Esophagus squamous epithelium (tissue), 5 donors: ENCODE results near the gene RRAGA. TPM values are rescaled to one million over a fixed set of nuclear protein-coding genes. Genes with fewer than 3 reads are reported as not detected.

Experiments
- DNase-seq: peaks from one replicate; lab custom pipeline; 2025; lab: John Stamatoyannopoulos, UW
- H3K27ac ChIP-seq, 4 donors: fragments of 200-600 bp; sonication (generic); one replicate each; pipeline ENCODE4 v1.5.1; 2016 to 2019; ENCODE audit warnings: mild to moderate bottlenecking in 1 of 4
- H3K27me3 ChIP-seq, 4 donors: fragments of 200-600 bp; sonication (generic); 1 replicate in 3 of 4; 2 replicates in 1 of 4; pipeline versions ENCODE4 v1.5.1 to v1.6.0; 2017 to 2021; ENCODE audit warnings: antibody characterized with exemption in 1 of 4
- H3K36me3 ChIP-seq, 3 donors: fragments of 200-600 bp; sonication (generic); one replicate each; pipeline ENCODE4 v1.5.1; 2016 to 2019
- H3K4me1 ChIP-seq, 3 donors: fragments of 200-600 bp; sonication (generic); one replicate each; pipeline ENCODE4 v1.5.1; 2017 to 2019
- H3K4me3 ChIP-seq, 4 donors: fragments of 200-600 bp; sonication (generic); 1 replicate in 3 of 4; 2 replicates in 1 of 4; pipeline ENCODE4 v1.5.1; 2016 to 2019; ENCODE audit warnings: mild to moderate bottlenecking in 2 of 4, moderate library complexity in 1 of 4
- H3K9me3 ChIP-seq, 3 donors: fragments of 200-600 bp; sonication (generic); one replicate each; pipeline ENCODE4 v1.5.1; 2016 to 2019
- POLR2A ChIP-seq, 4 donors: fragments of 450-650 bp; IDR thresholded peaks; one replicate each; pipeline ENCODE4 v1.6.1; 2017; ENCODE audit warnings: antibody characterized with exemption in 4 of 4, mild to moderate bottlenecking in 4 of 4, moderate library complexity in 3 of 4
- WGBS, 2 donors: methylation state at CpG; one replicate each; pipeline ENCODE4 v1.1.5; 2018; 5-methylcytosine and 5-hydroxymethylcytosine counted together
- intact Hi-C: fragments of 100-400 bp; cut with DNase I; formaldehyde crosslinking; loops from one replicate; pipeline ENCODE4 v1.15.0; 2022
- total RNA-seq, 4 donors: library from RNA; depleted of rRNA; stranded (reverse); fragments of >200 nt; gene quantifications; one replicate each; pipeline ENCODE4 v1.1.0, GENCODE V29; 2016
- TF ChIP-seq, protein P1 (sequence below), 6 experiments: fragments of 450-650 bp in 4 of 6; fragments of 200-600 bp in 2 of 6; sonication (generic) in 2 of 6; IDR thresholded peaks; one replicate each; pipeline ENCODE4 v1.5.1; 2016 to 2019; ENCODE audit warnings: antibody characterized with exemption in 6 of 6, mild to moderate bottlenecking in 4 of 6, moderate library complexity in 4 of 6
- donor health status: DM: yes; HTN: yes; CAD: no.

The RRAGA gene
- total RNA-seq: 10 to 100 TPM; 41.1 to 46.0 (median 43.4) TPM

- peak; percentile 79 for DNase-seq
- Histone ChIP-seq H3K27me3 (no peaks in the 10 kb centered on the region), H3K4me1 (peaks cover 4 to 44% (median 24%) of the 10 kb centered on the region in 3 donors), H3K4me3 (peak within 1 kb of the TSS; percentile 62 to 86 (median 82)), H3K9me3 (no peaks in the 10 kb centered on the region), H3K36me3 (no peaks in the 10 kb centered on the region), H3K27ac (peak within 1 kb of the TSS; percentile 94 to 97 (median 96))
- intact Hi-C loops: no loop called here
- TF ChIP-seq, protein P1, sequence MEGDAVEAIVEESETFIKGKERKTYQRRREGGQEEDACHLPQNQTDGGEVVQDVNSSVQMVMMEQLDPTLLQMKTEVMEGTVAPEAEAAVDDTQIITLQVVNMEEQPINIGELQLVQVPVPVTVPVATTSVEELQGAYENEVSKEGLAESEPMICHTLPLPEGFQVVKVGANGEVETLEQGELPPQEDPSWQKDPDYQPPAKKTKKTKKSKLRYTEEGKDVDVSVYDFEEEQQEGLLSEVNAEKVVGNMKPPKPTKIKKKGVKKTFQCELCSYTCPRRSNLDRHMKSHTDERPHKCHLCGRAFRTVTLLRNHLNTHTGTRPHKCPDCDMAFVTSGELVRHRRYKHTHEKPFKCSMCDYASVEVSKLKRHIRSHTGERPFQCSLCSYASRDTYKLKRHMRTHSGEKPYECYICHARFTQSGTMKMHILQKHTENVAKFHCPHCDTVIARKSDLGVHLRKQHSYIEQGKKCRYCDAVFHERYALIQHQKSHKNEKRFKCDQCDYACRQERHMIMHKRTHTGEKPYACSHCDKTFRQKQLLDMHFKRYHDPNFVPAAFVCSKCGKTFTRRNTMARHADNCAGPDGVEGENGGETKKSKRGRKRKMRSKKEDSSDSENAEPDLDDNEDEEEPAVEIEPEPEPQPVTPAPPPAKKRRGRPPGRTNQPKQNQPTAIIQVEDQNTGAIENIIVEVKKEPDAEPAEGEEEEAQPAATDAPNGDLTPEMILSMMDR (IDR thresholded peaks at IDR 0.05): peak; percentile 80 to 95 (median 92)
- peak in 3 of 4 donors; percentile 39 to 88 (median 84) for TF ChIP-seq POLR2A (IDR thresholded peaks at IDR 0.05)
- WGBS, 2 donors: 0 to 1% methylated on average over 14 to 26 of the region's 82 CpGs
These were observed at the start of gene RRAGA for GRCh38 chr9:19048966-19049916. RRAGA (plus strand) TSS chr9:19049427; CDS start chr9:19049660, 233 bp downstream.

GRCh38 chr9:19000133-19000532 is 49.1 kb upstream of the RRAGA start:
- H3K36me3 ChIP-seq: no peaks in the 10 kb centered on the region
- WGBS, 2 donors: no CpG with 5 or more reads among the region's 16 CpGs
- no peak for DNase-seq
- intact Hi-C loops: no loop called here
- H3K4me3 ChIP-seq: no peak overlapping the region
- TF ChIP-seq, protein P1 (IDR thresholded peaks at IDR 0.05): no peak
- TF ChIP-seq POLR2A (IDR thresholded peaks at IDR 0.05): no peak
- H3K27ac ChIP-seq: no peak overlapping the region
- no peaks in the 10 kb centered on the region for H3K27me3 ChIP-seq
- H3K4me1 ChIP-seq: peaks cover 0 to 1% (median 0%) of the 10 kb centered on the region in 3 donors
- no peaks in the 10 kb centered on the region for H3K9me3 ChIP-seq

DNA sequence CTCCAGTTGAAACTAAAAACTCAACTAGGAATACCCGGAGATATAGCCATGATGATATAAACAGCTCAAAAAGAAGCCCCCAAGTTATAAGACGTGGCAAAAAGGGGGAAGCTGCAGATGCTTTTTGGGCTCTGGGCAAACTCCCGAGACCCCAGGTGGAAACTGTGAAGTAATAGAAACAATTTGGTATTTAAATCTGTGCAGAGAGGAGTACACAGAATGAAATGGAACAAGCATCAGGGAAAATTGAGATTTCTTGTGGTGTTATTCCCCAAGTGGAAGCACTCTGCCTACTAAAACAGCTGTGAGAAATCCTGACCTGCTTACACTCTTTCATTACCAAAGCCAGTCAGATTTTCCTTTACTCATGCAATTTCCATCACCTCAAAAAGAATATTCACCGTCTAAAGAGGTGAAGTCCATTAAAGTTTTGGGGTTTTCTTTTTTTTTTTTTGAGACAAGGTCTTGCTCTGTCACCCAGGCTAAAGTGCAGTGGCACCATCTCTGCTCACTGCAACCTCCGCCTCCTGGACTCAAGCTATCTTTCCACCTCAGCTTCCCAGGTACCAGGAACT is 39.7 kb upstream of the RRAGA start:
- TF ChIP-seq POLR2A (IDR thresholded peaks at IDR 0.05): no peak
- TF ChIP-seq, protein P1 (IDR thresholded peaks at IDR 0.05): no peak
- DNase-seq: no peak
- no peak overlapping the region for H3K4me3 ChIP-seq
- WGBS, 2 donors: 80 to 81% methylated on average over 5 of the region's 5 CpGs
- intact Hi-C loops: no loop called here
- peaks cover 0 to 8% (median 0%) of the 10 kb centered on the region in 3 donors for H3K4me1 ChIP-seq
- no peaks in the 10 kb centered on the region for H3K36me3 ChIP-seq
- no peaks in the 10 kb centered on the region for H3K9me3 ChIP-seq
- H3K27ac ChIP-seq: no peak overlapping the region
- no peaks in the 10 kb centered on the region for H3K27me3 ChIP-seq

GRCh38 chr9:19018201-19018600 is 31.0 kb upstream of the RRAGA start:
- Histone ChIP-seq H3K4me3 (no peak overlapping the region), H3K36me3 (no peaks in the 10 kb centered on the region), H3K4me1 (peaks cover 0 to under 1% (median 0%) of the 10 kb centered on the region in 3 donors), H3K27me3 (no peaks in the 10 kb centered on the region), H3K27ac (no peak overlapping the region), H3K9me3 (no peaks in the 10 kb centered on the region)
- 39 to 60% methylated on average over 4 of the region's 4 CpGs for WGBS, 2 donors
- intact Hi-C loops: loop anchor here (10.0 kb wide), 1 partner anchor 763 kb away; no protein-coding TSS in a partner anchor
- DNase-seq: no peak
- no peak for TF ChIP-seq POLR2A (IDR thresholded peaks at IDR 0.05)
- TF ChIP-seq, protein P1 (IDR thresholded peaks at IDR 0.05): no peak
